Ectodermal cell (in vitro differentiated cells): ENCODE measurements around the gene JMJD7.
A peak's percentile ranks its signal among the peaks of the same experiment; 100 is the strongest.

Source experiments
- H3K27ac ChIP-seq: 2 replicates; pipeline ENCODE4 v1.7.0; 2013; ENCODE audit warnings: mild to moderate bottlenecking, low read depth, low read length; ENCODE audit not compliant: insufficient read depth, poor library complexity, severe bottlenecking
- H3K27me3 ChIP-seq: 2 replicates; pipeline ENCODE4 v1.7.0; 2013; ENCODE audit warnings: mild to moderate bottlenecking, low read length; ENCODE audit not compliant: insufficient read depth, control insufficient read depth, poor library complexity, severe bottlenecking
- H3K36me3 ChIP-seq: one replicate; pipeline ENCODE4 v1.7.0; 2013; ENCODE audit warnings: low read length; ENCODE audit not compliant: control insufficient read depth, insufficient read depth
- H3K4me1 ChIP-seq: one replicate; pipeline ENCODE4 v1.7.0; 2013; ENCODE audit warnings: low read length; ENCODE audit not compliant: control insufficient read depth, insufficient read depth
- H3K4me3 ChIP-seq: 2 replicates; pipeline ENCODE4 v1.7.0; 2013; ENCODE audit warnings: low read depth, low read length, control low read depth; ENCODE audit not compliant: insufficient read depth
- H3K9me3 ChIP-seq: 2 replicates; pipeline ENCODE4 v1.7.0; 2013; ENCODE audit warnings: mild to moderate bottlenecking, low read length, moderate library complexity; ENCODE audit not compliant: control insufficient read depth
- WGBS, 2 experiments: methylation state at CpG; one replicate each; pipeline ENCODE4 v1.1.7; 2013; ENCODE audit warnings: missing lambda C conversion rate in 2 of 2; 5-methylcytosine and 5-hydroxymethylcytosine counted together

The JMJD7 gene

GRCh38 chr15:41822471-41822870 lies 5.4 kb upstream of the JMJD7 start:
- no peak overlapping the region for H3K27ac ChIP-seq
- peaks cover 6% of the 10 kb centered on the region for H3K27me3 ChIP-seq
- peaks cover 9% of the 10 kb centered on the region for H3K36me3 ChIP-seq
- H3K4me1 ChIP-seq = no peaks in the 10 kb centered on the region
- H3K9me3 ChIP-seq = no peaks in the 10 kb centered on the region
- H3K4me3 ChIP-seq = no peak overlapping the region
- 90 to 94% methylated on average over 6 of the region's 6 CpGs for WGBS, 2 experiments

- Histone ChIP-seq H3K4me1 (no peaks in the 10 kb centered on the region), H3K27ac (no peak overlapping the region), H3K4me3 (no peak overlapping the region), H3K36me3 (peaks cover 7% of the 10 kb centered on the region), H3K27me3 (peaks cover 6% of the 10 kb centered on the region), H3K9me3 (no peaks in the 10 kb centered on the region)
- WGBS, 2 experiments = 90 to 92% methylated on average over 6 of the region's 6 CpGs
Observed at GRCh38 chr15:41822957-41823356, 4.9 kb upstream of the JMJD7 start.

- H3K27ac ChIP-seq = no peak overlapping the region
- H3K9me3 ChIP-seq = no peaks in the 10 kb centered on the region
- peaks cover 7% of the 10 kb centered on the region for H3K36me3 ChIP-seq
- 91 to 92% methylated on average over 11 of the region's 11 CpGs for WGBS, 2 experiments
- no peak overlapping the region for H3K4me3 ChIP-seq
- peaks cover 6% of the 10 kb centered on the region for H3K27me3 ChIP-seq
- peaks cover 1% of the 10 kb centered on the region for H3K4me1 ChIP-seq
Observed at GRCh38 chr15:41823502-41823901, 4.4 kb upstream of the JMJD7 start.

- WGBS, 2 experiments = 94 to 96% methylated on average over 19 of the region's 19 CpGs
- Histone ChIP-seq H3K27ac (no peak overlapping the region), H3K36me3 (peaks cover 7% of the 10 kb centered on the region), H3K4me3 (no peak overlapping the region), H3K4me1 (peaks cover 8% of the 10 kb centered on the region), H3K27me3 (peaks cover 6% of the 10 kb centered on the region), H3K9me3 (no peaks in the 10 kb centered on the region)
Observed at GRCh38 chr15:41824062-41824745, 3.7 kb upstream of the JMJD7 start.

GRCh38 chr15:41825145-41825544 lies 2.7 kb upstream of the JMJD7 start:
- no peak overlapping the region for H3K27ac ChIP-seq
- 90 to 93% methylated on average over 10 of the region's 10 CpGs for WGBS, 2 experiments
- no peak overlapping the region for H3K4me3 ChIP-seq
- H3K36me3 ChIP-seq = peaks cover 7% of the 10 kb centered on the region
- peaks cover 9% of the 10 kb centered on the region for H3K4me1 ChIP-seq
- peaks cover 6% of the 10 kb centered on the region for H3K27me3 ChIP-seq
- H3K9me3 ChIP-seq = no peaks in the 10 kb centered on the region

- peaks cover 7% of the 10 kb centered on the region for H3K36me3 ChIP-seq
- WGBS, 2 experiments = 83 to 87% methylated on average over 13 of the region's 13 CpGs
Observed at GRCh38 chr15:41825572-41826535, 2.0 kb upstream of the JMJD7 start.

GRCh38 chr15:41827290-41827879 lies 507 bp upstream of the JMJD7 start:
- WGBS, 2 experiments = 4 to 5% methylated on average over 37 of the region's 37 CpGs
- Histone ChIP-seq H3K27me3 (peaks cover 6% of the 10 kb centered on the region), H3K4me3 (peak overlapping the region; percentile 95), H3K9me3 (no peaks in the 10 kb centered on the region), H3K36me3 (peaks cover 7% of the 10 kb centered on the region), H3K4me1 (peaks cover 9% of the 10 kb centered on the region), H3K27ac (no peak overlapping the region)

More at GRCh38 chr15:41825572-41826535, 2.0 kb upstream of the JMJD7 start:
- Histone ChIP-seq H3K9me3 (no peaks in the 10 kb centered on the region), H3K27me3 (peaks cover 6% of the 10 kb centered on the region), H3K4me3 (no peak overlapping the region), H3K4me1 (peaks cover 9% of the 10 kb centered on the region), H3K27ac (no peak overlapping the region)

- H3K27me3 ChIP-seq = peaks cover 6% of the 10 kb centered on the region
- H3K4me1 ChIP-seq = peaks cover 9% of the 10 kb centered on the region
- WGBS, 2 experiments = 50 to 51% methylated on average over 6 of the region's 6 CpGs
- peak overlapping the region; percentile 95 for H3K4me3 ChIP-seq
- no peak overlapping the region for H3K27ac ChIP-seq
- H3K36me3 ChIP-seq = peaks cover 4% of the 10 kb centered on the region
- no peaks in the 10 kb centered on the region for H3K9me3 ChIP-seq
Observed at GRCh38 chr15:41828807-41829141, 882 bp downstream of the JMJD7 start.

- H3K4me1 ChIP-seq = peaks cover 9% of the 10 kb centered on the region
- no peak overlapping the region for H3K4me3 ChIP-seq
- H3K36me3 ChIP-seq = no peaks in the 10 kb centered on the region
- 93 to 95% methylated on average over 13 of the region's 13 CpGs for WGBS, 2 experiments
- H3K27ac ChIP-seq = no peak overlapping the region
- H3K9me3 ChIP-seq = no peaks in the 10 kb centered on the region
- peaks cover 6% of the 10 kb centered on the region for H3K27me3 ChIP-seq
Observed at GRCh38 chr15:41829959-41830646, 2.2 kb downstream of the JMJD7 start.
